ENCODE measurements around the gene EVX1. TPM values are rescaled to one million over a fixed set of nuclear protein-coding genes. Genes with fewer than 3 reads are reported as not detected.

Gene EVX1
- polyA plus RNA-seq, 1 donor (not counting 4 experiments of a cell fraction or from before 2014, with no cell fraction given), result not detected

DNA sequence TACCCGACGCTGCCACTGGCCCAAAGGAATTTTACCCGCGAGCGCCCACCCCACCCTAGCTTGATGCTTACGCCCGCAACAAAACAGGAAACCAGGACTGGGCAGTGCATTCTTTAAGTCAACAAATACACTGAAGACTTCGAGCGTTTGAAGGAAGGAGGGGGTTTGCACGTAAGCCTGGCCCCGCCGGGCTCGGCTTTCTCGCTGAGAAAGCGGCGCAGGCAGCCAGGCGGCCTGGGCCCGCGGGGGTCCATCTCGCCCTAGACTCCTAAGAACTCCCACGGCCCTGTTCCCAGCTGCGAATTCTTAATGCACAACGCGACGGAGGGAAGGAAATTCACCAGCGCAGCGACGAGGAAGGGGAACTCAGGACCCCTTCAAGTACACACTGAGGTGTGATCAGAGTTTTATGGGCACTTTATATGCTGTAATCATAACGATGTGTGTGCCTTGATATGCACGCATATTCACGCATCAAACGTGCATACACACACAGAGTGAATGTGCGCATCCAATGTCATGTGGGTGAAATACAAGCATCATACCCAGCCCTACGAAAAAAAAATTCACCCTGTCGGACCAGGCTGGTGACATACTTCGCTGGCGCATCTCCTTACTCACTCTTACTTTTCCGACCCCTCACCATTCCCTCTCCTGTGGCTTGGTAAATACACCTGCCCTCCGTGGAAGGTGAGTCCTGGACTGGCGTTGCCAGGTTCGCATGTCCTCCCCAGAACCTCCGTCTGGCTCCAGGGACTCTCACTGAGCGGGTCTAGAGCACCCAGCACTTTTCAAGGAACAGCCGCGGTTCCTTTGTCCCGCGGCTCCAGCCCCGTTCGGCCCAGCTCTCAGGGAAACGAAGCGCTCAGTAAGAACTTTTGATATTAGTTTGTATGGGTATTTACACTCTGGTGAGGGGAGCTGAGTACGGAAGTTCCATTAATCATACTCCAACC is 37.0 kb upstream of the EVX1 start:
- Histone ChIP-seq H3K4me2 (ENCODE audit: control insufficient read depth, extremely low read depth, insufficient read depth, low read depth, low read length) (no peak overlapping the region), H3K4me3 (ENCODE audit: control insufficient read depth in 2 of 3, extremely low read depth in 1 of 3, insufficient read depth in 2 of 3, low read depth in 1 of 3, low read length in 3 of 3) (no peak overlapping the region), H3K79me2 (ENCODE audit: control insufficient read depth, insufficient read depth, low read length) (no peaks in the 10 kb centered on the region), H4K20me1 (ENCODE audit: control insufficient read depth, extremely low read depth, insufficient read depth, low read length) (peaks cover 13% of the 10 kb centered on the region), H3K9me3 (ENCODE audit: control insufficient read depth, low read depth, low read length) (no peaks in the 10 kb centered on the region), H3K4me1 (ENCODE audit: control insufficient read depth, extremely low read depth, insufficient read depth, low read length) (peaks cover 7% of the 10 kb centered on the region), H3K27me3 (ENCODE audit: control insufficient read depth, extremely low read depth, insufficient read depth, low read length) (peaks cover 93% of the 10 kb centered on the region), H3K36me3 (ENCODE audit: control insufficient read depth in 2 of 2, extremely low read depth in 1 of 2, insufficient read depth in 2 of 2, low read length in 2 of 2) (no peaks in the 10 kb centered on the region), H3K9me1 (ENCODE audit: control insufficient read depth, extremely low read depth, insufficient read depth, low read length) (no peaks in the 10 kb centered on the region), H3K27ac (ENCODE audit: control insufficient read depth, insufficient read depth, low read length) (no peak overlapping the region), H3K9ac (ENCODE audit: control insufficient read depth, extremely low read depth, insufficient read depth, low read length) (no peak overlapping the region), H2AFZ (ENCODE audit: control insufficient read depth, low read length) (no peak overlapping the region)
- dilution Hi-C loops (cut with MboI; ENCODE audit: extremely low pct_ligation_motif_present, low sequenced_read_pairs), result loop anchor here (25.0 kb wide), 1 partner anchor 382 kb away; no protein-coding TSS in a partner anchor
- DNase-seq (ENCODE audit: low read depth, low spot score) (no peak), FAIRE-seq (no peak)
- TF ChIP-seq EZH2 (IDR thresholded peaks at IDR 0.05; ENCODE audit: low read length), result peak; percentile 99
- TF ChIP-seq, protein P1, sequence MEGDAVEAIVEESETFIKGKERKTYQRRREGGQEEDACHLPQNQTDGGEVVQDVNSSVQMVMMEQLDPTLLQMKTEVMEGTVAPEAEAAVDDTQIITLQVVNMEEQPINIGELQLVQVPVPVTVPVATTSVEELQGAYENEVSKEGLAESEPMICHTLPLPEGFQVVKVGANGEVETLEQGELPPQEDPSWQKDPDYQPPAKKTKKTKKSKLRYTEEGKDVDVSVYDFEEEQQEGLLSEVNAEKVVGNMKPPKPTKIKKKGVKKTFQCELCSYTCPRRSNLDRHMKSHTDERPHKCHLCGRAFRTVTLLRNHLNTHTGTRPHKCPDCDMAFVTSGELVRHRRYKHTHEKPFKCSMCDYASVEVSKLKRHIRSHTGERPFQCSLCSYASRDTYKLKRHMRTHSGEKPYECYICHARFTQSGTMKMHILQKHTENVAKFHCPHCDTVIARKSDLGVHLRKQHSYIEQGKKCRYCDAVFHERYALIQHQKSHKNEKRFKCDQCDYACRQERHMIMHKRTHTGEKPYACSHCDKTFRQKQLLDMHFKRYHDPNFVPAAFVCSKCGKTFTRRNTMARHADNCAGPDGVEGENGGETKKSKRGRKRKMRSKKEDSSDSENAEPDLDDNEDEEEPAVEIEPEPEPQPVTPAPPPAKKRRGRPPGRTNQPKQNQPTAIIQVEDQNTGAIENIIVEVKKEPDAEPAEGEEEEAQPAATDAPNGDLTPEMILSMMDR (optimal IDR thresholded peaks at IDR 0.05 in 1 of 3, IDR thresholded peaks at IDR 0.05 in 1 of 3, conservative IDR thresholded peaks at IDR 0.05 in 1 of 3; ENCODE audit: extremely low read depth in 1 of 3, insufficient read depth in 2 of 3, low read length in 3 of 3), result no peak

DNA sequence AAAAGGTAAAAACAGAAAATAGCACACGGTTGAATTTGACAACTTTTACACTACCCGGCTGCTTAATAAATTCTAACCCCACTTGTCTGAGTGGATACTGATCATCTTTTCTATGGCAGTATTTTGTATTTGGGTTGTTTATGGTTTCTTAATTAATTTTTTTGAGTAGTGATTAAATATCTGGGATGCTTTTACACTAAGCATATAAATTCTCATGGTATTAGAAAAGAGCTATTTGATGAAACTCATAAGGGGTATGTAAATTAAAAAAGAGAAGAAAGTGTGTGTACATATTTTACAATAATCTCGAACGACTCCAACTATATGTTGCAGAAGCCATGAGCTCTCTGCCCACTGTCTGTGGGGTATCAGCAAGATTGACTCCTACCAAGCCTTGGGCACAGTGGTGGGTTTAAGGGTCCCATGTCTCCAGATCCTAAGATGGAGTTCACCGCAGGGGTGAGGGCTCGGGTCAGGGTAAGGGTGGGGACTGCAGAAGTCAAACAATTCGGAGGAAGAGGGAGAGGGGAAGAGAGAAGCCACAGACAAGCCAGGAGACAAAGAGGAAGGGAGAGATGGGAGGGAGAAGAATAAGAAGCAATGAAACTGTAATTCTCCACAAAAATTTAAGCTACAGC is 35.1 kb upstream of the EVX1 start:
- Histone ChIP-seq H3K9me1 (ENCODE audit: control insufficient read depth, extremely low read depth, insufficient read depth, low read length) (no peaks in the 10 kb centered on the region), H3K9me3 (ENCODE audit: control insufficient read depth, low read depth, low read length) (no peaks in the 10 kb centered on the region), H3K4me2 (ENCODE audit: control insufficient read depth, extremely low read depth, insufficient read depth, low read depth, low read length) (no peak overlapping the region), H3K36me3 (ENCODE audit: control insufficient read depth in 2 of 2, extremely low read depth in 1 of 2, insufficient read depth in 2 of 2, low read length in 2 of 2) (no peaks in the 10 kb centered on the region), H3K79me2 (ENCODE audit: control insufficient read depth, insufficient read depth, low read length) (no peaks in the 10 kb centered on the region), H3K4me1 (ENCODE audit: control insufficient read depth, extremely low read depth, insufficient read depth, low read length) (peaks cover 5% of the 10 kb centered on the region), H2AFZ (ENCODE audit: control insufficient read depth, low read length) (no peak overlapping the region), H3K9ac (ENCODE audit: control insufficient read depth, extremely low read depth, insufficient read depth, low read length) (no peak overlapping the region), H3K27me3 (ENCODE audit: control insufficient read depth, extremely low read depth, insufficient read depth, low read length) (peaks cover 93% of the 10 kb centered on the region), H4K20me1 (ENCODE audit: control insufficient read depth, extremely low read depth, insufficient read depth, low read length) (peaks cover 16% of the 10 kb centered on the region), H3K27ac (ENCODE audit: control insufficient read depth, insufficient read depth, low read length) (no peak overlapping the region), H3K4me3 (ENCODE audit: control insufficient read depth in 2 of 3, extremely low read depth in 1 of 3, insufficient read depth in 2 of 3, low read depth in 1 of 3, low read length in 3 of 3) (no peak overlapping the region)
- FAIRE-seq, result no peak
- no peak for TF ChIP-seq EZH2 (IDR thresholded peaks at IDR 0.05; ENCODE audit: low read length)
- TF ChIP-seq, protein P1 (optimal IDR thresholded peaks at IDR 0.05 in 1 of 3, IDR thresholded peaks at IDR 0.05 in 1 of 3, conservative IDR thresholded peaks at IDR 0.05 in 1 of 3; ENCODE audit: extremely low read depth in 1 of 3, insufficient read depth in 2 of 3, low read length in 3 of 3), result no peak
- dilution Hi-C loops (cut with MboI; ENCODE audit: extremely low pct_ligation_motif_present, low sequenced_read_pairs), result loop anchor here (25.0 kb wide), 1 partner anchor 380 kb away; no protein-coding TSS in a partner anchor
- DNase-seq (ENCODE audit: low read depth, low spot score), result no peak

All from keratinocyte (primary cell).